Endothelial cell of umbilical vein (primary cell): ENCODE measurements around the gene BCL11A. TPM values are rescaled to one million over a fixed set of nuclear protein-coding genes. Genes with fewer than 3 reads are reported as not detected.

Source experiments
- BruUV-seq: library from RNA; stranded (reverse); fragments of 400-500 nt; replicated peaks from 2 replicates; lab custom pipeline; 2021; lab: Mats Ljungman, UMichigan
- CTCF ChIA-PET: fragments of 300-600, 350-600 bp; sonication (Branson Sonifier 250); formaldehyde crosslinking; loops from one replicate; lab custom pipeline; 2021; ENCODE audit warnings: antibody characterized with exemption, inconsistent platforms; lab: Charles Lee
- POLR2A ChIA-PET: fragments of 300-600, 350-600 bp; sonication (Branson Sonifier 250); formaldehyde crosslinking; loops from one replicate; lab custom pipeline; 2021; ENCODE audit warnings: antibody characterized with exemption, inconsistent platforms; lab: Charles Lee
- DNase-seq: peaks from one replicate; pipeline ENCODE4 v3.0.0-alpha.2; 2011; ENCODE audit warnings: low read depth, low spot score
- FAIRE-seq: peaks from 2 replicates; lab custom pipeline; 2011; peaks lifted over from hg19 to GRCh38; lab: Jason Lieb, UNC
- H2AFZ ChIP-seq: 2 replicates; pipeline ENCODE4 v1.6.0; 2012; ENCODE audit warnings: low read depth, low read length, control low read depth, inconsistent platforms
- H3K27ac ChIP-seq: 2 replicates; pipeline ENCODE4 v1.5.1; 2011; ENCODE audit warnings: low read depth, mild to moderate bottlenecking, control low read depth, low read length, moderate library complexity; ENCODE audit not compliant: insufficient read depth
- H3K27me3 ChIP-seq, 2 experiments: 2 replicates each; pipeline versions ENCODE4 v1.6.0 to v1.6.1; 2011; ENCODE audit warnings: low read length in 2 of 2, mixed read lengths in 1 of 2; ENCODE audit not compliant: control insufficient read depth in 2 of 2, insufficient read depth in 2 of 2
- H3K36me3 ChIP-seq, 2 experiments: 2 replicates in 1 of 2; 3 replicates in 1 of 2; pipeline ENCODE4 v1.5.1; 2011; ENCODE audit warnings: low read length in 2 of 2, mild to moderate bottlenecking in 1 of 2, moderate library complexity in 1 of 2; ENCODE audit not compliant: control insufficient read depth in 2 of 2, insufficient read depth in 2 of 2; ENCODE audit errors: extremely low read depth in 1 of 2
- H3K4me1 ChIP-seq: 3 replicates; pipeline ENCODE4 v1.5.1; 2011; ENCODE audit warnings: mild to moderate bottlenecking, low read length; ENCODE audit not compliant: control insufficient read depth, insufficient read depth; ENCODE audit errors: extremely low read depth
- H3K4me2 ChIP-seq: 2 replicates; pipeline ENCODE4 v1.6.1; 2011; ENCODE audit warnings: low read length, control low read depth, mixed read lengths; ENCODE audit not compliant: insufficient read depth
- H3K4me3 ChIP-seq, 3 experiments: fragments of 200-600 bp in 1 of 3; sonication (generic), shearing (Covaris generic) in 1 of 3; replicated peaks in 1 of 3; 2 replicates each; pipeline ENCODE4 v1.5.1; 2011 to 2016; ENCODE audit warnings: control low read depth in 3 of 3, low read length in 3 of 3, mild to moderate bottlenecking in 2 of 3, inconsistent platforms in 1 of 3, low read depth in 1 of 3, moderate library complexity in 1 of 3; ENCODE audit not compliant: insufficient read depth in 1 of 3
- H3K79me2 ChIP-seq: 2 replicates; pipeline ENCODE4 v1.6.0; 2012; ENCODE audit warnings: low read length, inconsistent platforms; ENCODE audit not compliant: control insufficient read depth, insufficient read depth
- H3K9ac ChIP-seq: replicated peaks from 2 replicates; pipeline ENCODE3; 2011; ENCODE audit warnings: low read length, control low read depth; ENCODE audit not compliant: insufficient read depth; ENCODE audit errors: extremely low read depth
- H3K9me1 ChIP-seq: replicated peaks from 3 replicates; pipeline ENCODE4 v1.6.0; 2011; ENCODE audit warnings: mild to moderate bottlenecking, low read length; ENCODE audit not compliant: control insufficient read depth, insufficient read depth; ENCODE audit errors: extremely low read depth
- H3K9me3 ChIP-seq: replicated peaks from 2 replicates; pipeline ENCODE4 v1.5.1; 2012; ENCODE audit warnings: low read length, inconsistent platforms; ENCODE audit not compliant: control insufficient read depth, insufficient read depth
- H4K20me1 ChIP-seq: replicated peaks from 2 replicates; pipeline ENCODE3; 2011; ENCODE audit warnings: mild to moderate bottlenecking, low read length; ENCODE audit not compliant: control insufficient read depth, insufficient read depth; ENCODE audit errors: extremely low read depth
- CTCF ChIP-seq, 2 donors: IDR thresholded peaks; 1 replicate in 1 of 2; 2 replicates in 1 of 2; pipeline ENCODE4 v1.5.1; 2011; ENCODE audit warnings: low read length in 2 of 2, mild to moderate bottlenecking in 2 of 2, moderate library complexity in 2 of 2, control low read depth in 1 of 2, inconsistent platforms in 1 of 2, low read depth in 1 of 2; ENCODE audit not compliant: insufficient read depth in 1 of 2; ENCODE audit errors: extremely low read depth in 1 of 2
- EZH2 ChIP-seq: IDR thresholded peaks from 2 replicates; pipeline ENCODE4 v1.6.1; 2012; ENCODE audit warnings: borderline replicate concordance, low read depth, mild to moderate bottlenecking, moderate library complexity, low read length, inconsistent platforms; ENCODE audit not compliant: severe bottlenecking
- FOS ChIP-seq: IDR thresholded peaks from 2 replicates; pipeline ENCODE4 v1.6.1; 2011; ENCODE audit warnings: mild to moderate bottlenecking, low read length, moderate library complexity, borderline replicate concordance; ENCODE audit not compliant: insufficient read depth
- GATA2 ChIP-seq: IDR thresholded peaks from 2 replicates; pipeline ENCODE4 v1.7.0; 2011; ENCODE audit warnings: low read depth, mild to moderate bottlenecking, moderate library complexity, mixed read lengths, low read length; ENCODE audit not compliant: insufficient read length, insufficient read depth
- JUN ChIP-seq: IDR thresholded peaks from 2 replicates; pipeline ENCODE4 v1.6.1; 2011; ENCODE audit warnings: borderline replicate concordance, low read depth; ENCODE audit not compliant: insufficient read length, insufficient read depth
- MAX ChIP-seq: IDR thresholded peaks from 2 replicates; pipeline ENCODE4 v1.6.1; 2011; ENCODE audit not compliant: insufficient read depth, insufficient read length
- MYC ChIP-seq: IDR thresholded peaks from one replicate; pipeline ENCODE4 v1.6.1; 2011; ENCODE audit warnings: mild to moderate bottlenecking, low read depth, low read length
- POLR2A ChIP-seq: IDR thresholded peaks from 2 replicates; pipeline ENCODE4 v1.6.1; 2012; ENCODE audit warnings: low read depth, mild to moderate bottlenecking, control low read depth, low read length
- POLR2AphosphoS5 ChIP-seq: IDR thresholded peaks from 2 replicates; pipeline ENCODE4 v1.6.1; 2012; ENCODE audit warnings: low read depth, mild to moderate bottlenecking, control low read depth, low read length, moderate library complexity; ENCODE audit not compliant: insufficient read depth
- dilution Hi-C: fragments of 300-500 bp; cut with MboI; formaldehyde crosslinking; loops from one replicate; pipeline ENCODE4 v1.15.0; 2019; ENCODE audit warnings: low sequenced_read_pairs; ENCODE audit not compliant: extremely low pct_ligation_motif_present
- intact Hi-C: fragments of 100-400 bp; cut with micrococcal nuclease; formaldehyde crosslinking; loops from one replicate; pipeline ENCODE4 v1.10.0; 2022
- polyA plus RNA-seq, 4 experiments: library from polyadenylated mRNA; depleted of rRNA in 3 of 4; stranded (reverse) in 3 of 4; unstranded in 1 of 4; fragments of >200 nt; gene quantifications; 2 replicates each; pipeline versions ENCODE4 v1.2.1 to v1.2.3, GENCODE V29; 2011 to 2012; ENCODE audit warnings: missing spikeins in 1 of 4
- total RNA-seq: library from RNA; stranded (reverse); gene quantifications from 2 replicates; pipeline ENCODE4 v1.2.3, GENCODE V29; 2021

BCL11A gene
- total and polyA plus RNA-seq, 2 donors (not counting 3 experiments of a cell fraction or from before 2014, with no cell fraction given), result 0.12 to 0.88 TPM

- no peaks in the 10 kb centered on the region for H3K4me1 ChIP-seq
- CTCF ChIA-PET, result no interaction called here
- no peak for DNase-seq
- no peaks in the 10 kb centered on the region for H3K36me3 ChIP-seq
- H3K79me2 ChIP-seq, result no peaks in the 10 kb centered on the region
- no peaks in the 10 kb centered on the region for H3K27me3 ChIP-seq
- H3K9me3 ChIP-seq, result no peaks in the 10 kb centered on the region
- H3K27ac ChIP-seq, result no peak overlapping the region
- no peaks in the 10 kb centered on the region for H3K9me1 ChIP-seq
- no peak overlapping the region for H2AFZ ChIP-seq
- no TSS peak for BruUV-seq
- no peak overlapping the region for H3K4me3 ChIP-seq
- no peak overlapping the region for H3K9ac ChIP-seq
- FAIRE-seq, result no peak
- H3K4me2 ChIP-seq, result no peak overlapping the region
- TF ChIP-seq POLR2AphosphoS5 (no peak), GATA2 (no peak), MAX (no peak), JUN (no peak), CTCF (IDR thresholded peaks at IDR 0.05; ENCODE audit: extremely low read depth in 1 of 2, insufficient read depth in 1 of 2, low read depth in 1 of 2, low read length in 2 of 2) (no peak), FOS (no peak), EZH2 (no peak), MYC (no peak), POLR2A (no peak)
- intact Hi-C loops, result no loop called here
- H4K20me1 ChIP-seq, result no peaks in the 10 kb centered on the region
- POLR2A ChIA-PET, result no interaction called here
- dilution Hi-C loops, result no loop called here
These were observed 78.2 kb downstream of the BCL11A start for GRCh38 chr2:60475123-60475830.
